MM.1S (cell line): ENCODE data around the gene RWDD4.

ENCODE experiments used
- CTCF ChIP-seq: fragments of 300-600 bp; sonication (generic); IDR thresholded peaks from 2 replicates; pipeline ENCODE4 v1.5.1; 2016; ENCODE audit warnings: antibody characterized with exemption, low read length, mixed read lengths
- EZH2 ChIP-seq: fragments of 300-600 bp; sonication (generic); optimal IDR thresholded peaks from 2 replicates; pipeline ENCODE3; 2017; ENCODE audit warnings: low read depth, mild to moderate bottlenecking, antibody characterized with exemption, low read length, mixed read lengths

GRCh38 chr4:183670251-183670650 lies 11.3 kb upstream of the RWDD4 start:
- TF ChIP-seq CTCF (no peak), EZH2 (no peak)
